GM18861 (cell line): Measurements from ENCODE around the gene SCAANT1.

Experiments used
- ATAC-seq: cut with Tn5 transposase; IDR thresholded peaks from one replicate; pipeline ENCODE4 v1.9.1; 2021; ENCODE audit not compliant: unreplicated experiment

SCAANT1 gene

GRCh38 chr3:63911873-63912767, at the start of gene SCAANT1:
Gene SCAANT1, minus strand, starts transcription at chr3:63912383.
- peak; percentile 70 for ATAC-seq

DNA sequence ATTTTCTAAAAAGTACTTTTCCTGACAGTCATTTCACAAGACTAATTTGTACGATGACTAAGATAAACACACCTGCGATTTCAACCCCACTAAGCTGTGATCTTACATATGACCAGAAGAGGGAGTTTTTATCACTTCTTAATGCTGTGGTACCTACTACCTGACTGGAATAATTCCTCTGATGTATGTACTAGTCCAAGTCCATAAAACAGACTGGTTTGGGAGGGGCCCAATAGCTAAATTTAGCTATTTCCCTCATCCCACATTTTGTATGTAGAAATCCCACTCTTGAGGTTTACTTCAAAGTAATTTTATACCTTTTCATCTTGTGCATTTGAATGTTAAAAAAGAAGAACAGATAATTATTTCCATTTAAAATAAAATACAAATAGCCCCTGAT, 49.7 kb upstream of the SCAANT1 start:
- peak; percentile 79 for ATAC-seq

DNA sequence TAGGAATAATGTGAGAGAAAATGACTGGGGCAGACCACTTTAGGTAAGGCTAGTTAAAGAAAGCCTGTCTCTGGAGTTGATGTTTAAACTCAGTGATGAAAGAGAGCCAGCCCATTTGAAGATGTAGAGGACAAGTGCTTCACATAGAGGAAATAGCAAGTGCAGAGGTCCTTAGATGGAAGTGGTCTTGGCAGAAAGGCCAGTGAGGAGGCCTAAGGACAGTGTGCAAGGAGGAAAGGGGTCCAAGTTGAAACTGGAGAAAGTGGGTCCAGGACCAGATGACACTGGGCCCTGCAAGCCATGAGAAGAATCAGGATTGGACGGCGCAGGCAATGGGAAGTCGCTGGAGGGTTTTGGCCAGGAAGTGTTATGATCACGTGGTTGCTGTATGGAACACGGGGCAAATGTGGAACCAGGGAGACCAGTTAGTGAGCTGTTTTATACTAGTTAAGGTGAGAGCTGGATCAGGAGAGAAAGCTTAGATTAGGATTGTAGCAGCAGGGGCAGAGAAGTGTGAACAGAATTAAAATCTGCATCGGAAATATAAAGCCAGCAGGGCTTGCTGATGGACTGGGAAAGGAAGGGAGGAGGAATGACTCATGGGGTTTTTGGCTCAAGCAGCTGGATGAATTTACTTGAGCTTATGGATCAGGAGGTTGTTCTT, 48.0 kb upstream of the SCAANT1 start:
- peak; percentile 40 for ATAC-seq

GRCh38 chr3:63959146-63959545, 47.0 kb upstream of the SCAANT1 start:
- no peak for ATAC-seq

GRCh38 chr3:63955830-63956545, 43.8 kb upstream of the SCAANT1 start:
- ATAC-seq, result no peak

DNA sequence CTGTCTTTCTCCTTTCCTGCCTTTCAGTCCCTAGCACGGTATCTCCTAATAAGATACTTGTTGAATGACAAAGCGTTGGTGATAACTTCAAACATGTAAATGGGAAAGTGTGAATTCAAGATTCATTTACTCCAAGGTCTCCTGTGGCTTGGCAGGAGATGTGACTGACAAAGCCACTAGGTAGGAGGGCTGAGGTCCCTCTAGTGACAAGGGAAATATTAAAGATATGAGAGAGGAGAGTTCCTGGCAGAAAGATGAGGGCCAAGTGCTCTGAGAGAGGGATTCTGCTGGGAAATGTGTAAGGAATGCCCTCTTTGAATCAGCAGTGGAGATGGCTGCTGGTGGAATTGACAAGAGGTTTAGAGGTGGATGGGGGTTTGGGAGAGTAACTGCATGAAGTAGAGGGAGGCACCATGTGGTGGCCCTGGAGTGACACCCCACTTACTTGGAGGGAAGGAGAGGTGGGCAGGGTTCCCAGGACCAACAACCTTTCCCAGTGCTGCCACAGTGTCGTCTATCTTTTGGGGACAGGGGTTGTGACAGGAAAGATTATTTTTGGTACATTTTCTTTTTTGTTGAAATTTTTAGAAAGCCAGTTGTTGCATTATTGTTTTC, 43.0 kb upstream of the SCAANT1 start:
- no peak for ATAC-seq

DNA sequence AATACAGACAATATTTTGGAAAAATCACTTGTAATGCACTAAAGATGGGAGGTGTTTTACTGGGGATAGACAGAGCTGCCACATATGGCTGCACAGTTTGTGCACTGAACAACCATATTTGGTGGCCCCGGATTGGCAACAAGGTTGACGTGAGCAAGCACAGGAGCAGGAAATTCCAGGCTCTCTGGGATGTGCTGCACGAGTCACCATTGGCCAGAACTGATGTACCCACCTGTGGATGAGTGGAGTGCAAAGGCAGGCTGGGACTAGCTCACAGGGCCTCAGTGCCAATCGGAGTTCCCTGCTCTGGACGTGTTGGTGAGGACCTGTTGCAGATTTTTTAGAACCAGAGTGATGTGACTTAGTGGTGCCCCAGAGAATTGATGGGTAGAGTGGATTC, 42.0 kb upstream of the SCAANT1 start:
- ATAC-seq, result no peak

DNA sequence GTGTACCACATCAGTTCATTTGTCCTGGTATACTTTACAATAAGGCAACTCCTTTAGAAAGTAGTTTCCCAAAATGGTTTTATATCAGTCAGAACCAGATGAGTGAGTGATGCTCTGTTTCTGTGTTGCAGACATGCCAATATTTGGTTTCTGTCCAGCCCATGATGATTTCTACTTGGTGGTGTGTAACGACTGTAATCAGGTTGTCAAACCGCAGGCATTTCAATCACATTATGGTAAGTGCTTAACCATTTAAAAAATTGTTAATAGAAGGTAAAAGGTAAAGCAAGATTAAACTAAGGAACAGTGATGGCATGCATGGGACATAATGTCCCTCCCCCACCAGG, 40.0 kb upstream of the SCAANT1 start:
- ATAC-seq, result no peak

GRCh38 chr3:63951492-63952247, 39.5 kb upstream of the SCAANT1 start:
- peak; percentile 52 for ATAC-seq

GRCh38 chr3:63950698-63951097, 38.5 kb upstream of the SCAANT1 start:
- ATAC-seq, result no peak

DNA sequence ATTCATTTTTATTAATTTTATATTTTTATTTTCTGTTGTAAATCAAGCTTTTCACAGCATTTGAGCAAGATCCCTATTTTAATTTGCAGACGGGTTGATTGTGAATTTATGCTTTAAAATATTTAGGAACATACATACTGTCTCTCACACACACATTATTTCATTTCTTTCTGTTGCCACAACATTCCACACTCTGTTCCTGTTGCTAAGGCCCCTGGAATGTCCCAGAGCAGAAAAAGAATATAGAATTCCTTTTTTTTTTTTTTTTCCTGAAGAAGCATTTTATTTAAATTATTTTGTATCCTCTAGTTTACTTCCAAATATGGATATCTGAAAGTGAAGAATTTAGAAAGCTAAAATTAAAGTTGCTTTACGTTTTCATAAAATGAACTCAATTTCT, 36.8 kb upstream of the SCAANT1 start:
- no peak for ATAC-seq

GRCh38 chr3:63947594-63947993, 35.4 kb upstream of the SCAANT1 start:
- no peak for ATAC-seq

DNA sequence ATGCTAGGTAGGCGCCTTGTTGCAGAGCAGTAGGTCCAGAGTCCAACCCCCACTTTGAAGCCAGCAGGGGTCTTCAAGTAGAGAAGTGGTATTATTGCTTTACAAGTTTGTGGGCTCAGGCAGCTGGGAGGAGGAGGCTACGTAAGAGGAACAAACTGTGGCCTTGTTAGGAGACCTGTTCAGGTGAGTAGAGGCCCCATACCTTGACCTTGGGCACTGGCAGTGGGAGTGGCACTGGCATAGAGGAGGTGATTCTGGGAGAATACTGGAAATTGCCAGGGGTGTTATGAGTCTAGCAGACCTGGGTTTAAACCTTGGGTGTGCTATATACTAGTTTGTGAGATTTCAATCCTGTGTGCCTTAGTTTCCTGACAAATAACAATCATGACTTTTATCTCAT, 34.6 kb upstream of the SCAANT1 start:
- no peak for ATAC-seq

DNA sequence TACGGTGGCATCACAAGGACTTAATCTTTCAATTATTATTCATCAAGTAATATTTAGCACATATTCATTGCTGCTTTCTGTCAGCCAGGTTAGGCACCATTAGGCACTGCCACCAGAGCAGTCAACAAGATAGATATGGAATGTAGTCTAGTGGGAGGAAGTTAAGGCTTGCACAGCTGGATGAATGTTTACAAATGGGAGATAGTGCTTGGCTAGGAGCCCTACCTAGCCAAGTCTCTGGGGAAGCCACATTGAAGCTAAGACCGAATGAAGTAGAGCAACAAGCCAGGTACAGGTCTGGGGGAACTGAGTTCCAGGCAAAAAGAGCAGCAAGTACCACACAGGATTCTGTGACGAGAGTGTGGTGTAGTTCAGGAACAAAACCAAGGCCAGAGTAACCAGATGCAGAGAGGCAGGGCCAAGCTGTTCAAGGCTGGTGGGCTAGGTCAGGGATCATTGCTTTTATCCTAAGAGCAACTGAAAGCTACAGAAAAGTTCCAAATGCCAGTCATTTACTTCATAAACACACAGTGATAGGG, 33.4 kb upstream of the SCAANT1 start:
- ATAC-seq, result no peak

DNA sequence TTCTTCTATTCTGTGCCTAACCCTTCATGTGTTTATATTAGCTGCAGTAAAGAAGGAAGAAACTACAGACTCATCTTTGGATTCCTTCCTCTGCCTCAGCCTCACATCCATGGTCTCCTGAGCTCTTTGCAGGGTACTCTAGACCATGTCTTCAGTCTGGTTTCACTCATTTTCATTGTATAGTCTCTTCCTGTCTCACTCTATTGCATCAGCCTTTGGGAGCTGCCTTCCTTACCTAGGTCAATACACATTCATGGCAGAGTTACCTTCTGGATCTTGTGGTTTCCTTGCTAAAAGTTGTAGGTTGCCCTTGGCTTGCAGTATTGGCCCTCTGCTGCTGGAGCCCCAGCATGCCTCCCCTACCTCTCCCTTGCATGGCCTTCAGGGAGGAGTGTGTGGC, 31.5 kb upstream of the SCAANT1 start:
- ATAC-seq, result no peak

DNA sequence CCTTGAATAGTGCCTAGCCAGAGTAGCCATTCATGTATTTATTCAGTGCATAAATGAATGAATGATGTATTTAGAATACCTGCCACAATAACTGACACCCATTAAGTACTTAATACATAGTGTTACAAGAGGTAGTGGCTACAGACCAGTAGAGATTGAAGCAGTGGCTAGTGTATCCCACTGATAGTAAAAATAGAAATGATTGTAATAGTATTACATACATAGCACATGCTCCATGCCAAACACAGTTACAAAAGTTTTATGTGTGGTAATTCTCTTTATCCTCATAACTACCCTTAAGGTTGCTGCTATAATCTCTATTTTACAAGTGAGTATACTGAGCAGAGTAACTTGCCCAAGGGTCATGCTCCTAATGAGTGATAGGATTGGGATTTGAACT, 30.3 kb upstream of the SCAANT1 start:
- ATAC-seq, result no peak

- ATAC-seq, result no peak
Measured at GRCh38 chr3:63940389-63940757, 28.2 kb upstream of the SCAANT1 start.

DNA sequence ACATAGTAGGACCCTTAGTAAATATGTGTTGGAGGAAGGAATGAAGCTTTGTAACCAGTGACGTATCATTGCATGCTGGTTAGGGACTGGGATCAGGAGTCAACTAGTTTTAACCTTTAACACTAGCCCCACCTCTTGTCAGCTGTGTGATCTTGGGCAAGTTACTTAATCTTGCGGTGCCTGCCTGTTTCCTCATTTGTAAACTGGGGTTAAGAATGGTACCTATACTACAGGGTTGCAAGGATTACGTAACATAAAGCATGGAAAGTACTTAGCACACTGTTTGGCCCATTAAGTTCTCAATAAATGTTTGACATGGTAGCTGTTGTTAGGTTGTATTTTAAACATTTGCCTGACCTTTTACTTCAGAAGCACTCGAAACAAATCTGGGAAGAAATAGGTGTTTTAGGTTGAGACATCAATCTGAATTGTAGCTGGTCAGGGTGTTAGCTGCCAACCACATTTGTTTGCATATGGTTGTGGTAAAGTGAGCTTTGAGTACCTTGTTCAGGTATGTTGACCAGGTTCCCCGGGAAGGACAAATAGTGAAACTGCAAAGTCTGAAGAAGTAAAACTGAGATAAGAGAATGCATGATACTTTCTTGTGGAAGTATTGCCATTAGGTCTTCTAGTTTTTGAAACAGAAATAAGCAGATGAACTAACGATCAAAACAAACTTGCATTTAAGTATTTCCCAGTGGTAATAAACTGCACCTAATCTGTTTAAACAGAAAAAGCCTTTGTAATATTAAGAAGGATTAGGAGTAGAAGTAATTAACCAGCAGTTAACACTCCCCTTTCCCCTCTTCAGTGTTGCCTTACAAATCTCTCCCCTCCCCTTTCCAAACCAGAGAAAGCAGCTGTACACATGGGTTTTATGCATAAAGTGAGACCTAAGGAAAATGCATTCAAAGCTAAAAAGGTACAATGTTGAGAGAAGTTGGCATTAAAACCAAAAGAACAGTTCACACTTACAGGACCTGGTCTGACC, 25.8 kb upstream of the SCAANT1 start:
- peak; percentile 50 for ATAC-seq

DNA sequence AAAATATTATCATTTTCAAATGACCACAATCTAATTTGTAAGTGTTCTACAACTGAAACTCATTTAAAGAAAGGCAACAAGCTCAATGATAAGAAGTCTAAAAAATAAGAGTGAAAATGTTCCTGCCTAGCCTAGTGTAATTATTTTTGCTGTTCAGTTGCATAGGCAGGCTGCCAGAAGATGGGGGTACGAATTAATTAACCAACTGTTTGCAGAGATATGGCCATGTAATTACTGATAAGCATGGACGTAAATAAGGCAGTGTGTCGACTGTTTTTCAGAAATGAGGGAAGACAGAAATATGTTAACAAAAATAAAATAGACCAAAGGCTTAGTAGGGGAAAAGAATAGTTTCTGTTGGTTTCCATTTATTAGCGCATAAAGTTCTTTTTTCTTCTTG, 24.7 kb upstream of the SCAANT1 start:
- no peak for ATAC-seq
